HG02884 (cell line): ENCODE data around the gene KLHDC7A.

Source experiments
- ATAC-seq: cut with Tn5 transposase; IDR thresholded peaks from one replicate; pipeline ENCODE4 v1.9.1; 2021; ENCODE audit warnings: mild to moderate bottlenecking, moderate library complexity; ENCODE audit not compliant: unreplicated experiment

KLHDC7A gene

DNA sequence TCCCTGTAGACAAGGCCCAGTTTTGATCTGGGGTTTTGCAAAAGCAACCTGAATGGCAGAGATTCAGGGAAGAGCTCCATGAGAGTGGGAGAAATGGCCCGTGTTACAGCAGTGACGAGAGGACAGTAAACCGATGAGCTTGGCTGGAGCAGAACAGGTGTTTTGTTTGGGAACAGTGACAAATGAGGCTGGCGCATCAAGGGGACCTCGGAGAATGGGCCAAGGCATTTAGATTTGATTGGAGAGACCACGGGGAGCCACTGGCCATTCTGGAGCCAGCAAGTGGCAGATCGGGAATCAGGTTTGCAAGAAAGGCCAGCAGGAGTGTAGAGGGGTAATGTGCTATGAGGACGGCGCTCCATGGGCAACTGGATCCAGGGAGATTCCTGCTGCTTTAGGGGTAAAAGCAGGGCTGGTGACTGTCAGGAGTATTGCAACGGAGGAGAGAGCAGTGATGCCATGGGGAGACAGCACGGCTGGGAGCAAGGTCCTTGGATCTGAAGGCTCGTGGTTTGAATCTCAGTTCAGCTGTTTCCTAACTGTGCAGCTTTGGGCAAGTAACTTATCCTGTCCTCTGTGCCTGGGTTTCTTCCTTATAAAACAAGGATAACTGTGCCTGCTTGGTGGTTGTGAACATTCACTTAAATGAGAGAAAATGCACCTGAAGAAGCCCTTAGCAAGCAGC, 9.9 kb upstream of the KLHDC7A start:
- ATAC-seq: no peak

DNA sequence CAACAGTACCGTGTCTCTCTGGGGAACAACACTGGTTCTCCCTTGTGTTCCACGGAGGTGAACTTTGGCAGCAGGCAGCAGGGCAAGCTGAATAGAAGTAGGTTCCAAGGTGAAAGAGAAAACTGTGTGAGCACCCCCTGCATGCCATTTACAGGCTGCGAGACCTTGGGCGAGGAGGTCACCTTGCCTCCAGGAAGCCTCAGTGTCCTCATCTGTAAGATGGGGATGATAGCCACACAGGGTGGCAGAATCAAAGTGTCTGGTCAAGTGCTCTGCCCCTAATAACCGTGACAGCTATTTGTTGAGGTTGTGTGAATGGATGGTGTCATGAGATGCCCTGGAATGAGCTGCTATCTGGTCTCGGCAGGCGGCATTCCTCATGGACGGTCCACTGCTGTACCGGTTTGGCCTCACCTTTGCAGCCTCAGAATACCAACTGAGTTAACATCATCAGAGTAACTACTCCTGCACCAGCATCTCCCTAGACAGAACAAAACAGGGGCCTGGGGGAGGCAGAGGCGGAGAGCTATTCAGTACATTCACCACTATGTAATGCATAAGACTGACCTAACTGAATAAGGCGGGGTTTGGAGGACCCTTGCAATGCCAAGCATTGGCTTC, 7.4 kb upstream of the KLHDC7A start:
- no peak for ATAC-seq

DNA sequence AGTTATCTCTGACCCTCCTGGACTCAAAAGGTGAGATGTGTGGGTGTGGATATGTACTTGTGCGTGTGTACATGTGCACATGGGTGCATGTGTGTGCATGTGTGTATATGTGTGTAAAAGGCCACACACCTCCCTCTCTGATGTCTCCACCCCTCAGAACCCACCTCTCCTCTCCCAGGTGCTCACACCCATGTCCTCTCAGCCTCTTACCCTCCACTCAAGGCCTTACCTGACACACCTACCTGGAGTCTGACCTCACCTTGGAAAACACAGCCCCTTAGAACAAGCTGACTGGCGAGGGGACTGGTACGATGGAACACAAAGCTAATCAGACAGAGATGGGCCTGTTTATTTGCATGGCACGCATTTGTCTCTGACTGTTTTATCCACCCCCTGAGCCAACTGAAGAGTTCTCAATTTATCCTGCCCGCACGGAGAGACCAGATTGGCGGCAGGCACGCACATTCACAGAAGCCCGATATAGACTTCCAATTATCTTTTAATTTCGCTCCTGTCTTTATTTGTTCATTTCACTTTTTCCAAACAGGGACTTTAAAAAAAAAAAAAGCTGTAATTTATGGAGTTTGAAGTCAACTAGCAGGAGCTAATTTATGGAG, 6.1 kb upstream of the KLHDC7A start:
- no peak for ATAC-seq

DNA sequence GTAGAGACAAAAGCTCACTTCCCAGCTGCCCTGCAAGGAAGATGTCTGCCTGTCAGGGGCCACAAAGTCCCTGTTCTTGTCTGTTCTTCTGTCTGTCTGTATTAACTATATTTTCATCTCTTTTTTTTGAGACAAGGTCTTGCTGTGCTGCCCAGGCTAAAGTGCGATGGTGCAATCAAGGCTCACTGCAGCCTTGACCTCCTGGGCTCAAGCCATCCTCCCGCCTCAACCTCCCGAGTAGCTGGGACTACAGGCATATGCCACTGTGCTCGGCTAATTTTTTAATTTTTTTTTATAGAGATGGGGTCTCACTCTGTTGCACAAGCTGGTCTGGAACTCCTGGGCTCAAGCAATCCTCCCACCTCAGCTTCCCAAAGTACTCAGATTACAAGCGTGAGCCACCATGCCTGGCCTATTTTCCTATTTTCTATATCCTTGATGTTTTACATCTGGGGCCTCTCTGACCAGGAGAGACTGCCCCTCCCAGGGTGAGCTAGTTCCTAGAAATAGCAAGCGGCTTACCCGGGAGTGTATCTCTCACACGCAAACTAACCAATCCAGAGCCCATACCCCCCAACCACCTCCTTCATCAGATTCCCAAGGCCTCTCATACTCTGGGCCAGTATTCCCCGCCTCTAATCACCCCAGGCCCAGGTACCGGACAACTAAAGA, 5.4 kb upstream of the KLHDC7A start:
- no peak for ATAC-seq

DNA sequence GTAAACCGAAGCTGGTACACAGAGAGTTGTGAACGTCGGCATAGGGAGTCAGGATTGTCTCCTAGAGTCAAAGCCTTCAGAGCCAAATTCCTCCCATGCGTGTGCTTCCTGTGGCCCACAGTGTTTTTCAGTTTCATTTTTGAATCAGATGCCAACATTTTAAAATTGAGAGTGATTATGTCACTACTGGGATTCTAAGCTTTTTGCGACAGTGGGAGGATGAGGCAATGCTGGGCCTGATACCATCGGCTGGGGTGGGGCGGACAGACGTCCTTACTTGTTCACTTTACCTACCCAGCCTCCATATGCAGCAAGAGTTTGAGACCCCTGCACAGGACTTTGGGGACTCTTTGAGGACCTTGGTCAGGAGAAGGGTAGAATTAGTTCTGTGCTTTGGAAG, 1.3 kb upstream of the KLHDC7A start:
- ATAC-seq: no peak

DNA sequence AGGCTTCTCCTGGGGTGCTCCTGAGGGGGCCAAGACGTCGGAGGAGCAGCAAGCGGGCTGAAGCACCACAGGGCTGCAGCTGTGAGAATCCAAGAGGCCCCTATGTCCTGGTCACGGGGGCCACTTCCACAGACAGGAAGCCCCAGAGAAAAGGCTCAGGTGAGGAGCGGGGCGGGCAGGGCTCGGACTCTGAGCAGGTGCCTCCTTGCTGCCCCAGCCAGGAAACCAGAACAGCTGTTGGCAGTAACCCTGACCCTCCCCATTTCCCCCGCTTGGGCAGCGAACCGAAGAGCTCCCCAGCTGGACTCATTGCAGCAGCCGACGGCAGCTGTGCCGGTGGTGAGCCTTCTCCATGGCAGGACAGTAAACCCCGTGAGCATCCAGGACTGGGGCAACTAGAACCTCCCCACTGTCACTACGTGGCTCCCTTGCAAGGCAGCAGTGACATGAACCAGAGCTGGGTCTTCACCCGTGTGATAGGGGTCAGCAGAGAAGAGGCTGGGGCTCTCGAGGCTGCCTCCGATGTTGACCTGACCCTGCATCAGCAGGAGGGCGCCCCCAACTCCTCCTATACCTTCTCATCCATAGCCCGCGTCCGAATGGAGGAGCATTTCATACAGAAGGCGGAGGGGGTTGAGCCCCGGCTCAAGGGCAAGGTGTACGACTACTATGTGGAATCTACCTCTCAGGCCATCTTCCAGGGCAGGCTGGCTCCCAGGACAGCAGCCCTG, 625 bp downstream of the KLHDC7A start:
- no peak for ATAC-seq

DNA sequence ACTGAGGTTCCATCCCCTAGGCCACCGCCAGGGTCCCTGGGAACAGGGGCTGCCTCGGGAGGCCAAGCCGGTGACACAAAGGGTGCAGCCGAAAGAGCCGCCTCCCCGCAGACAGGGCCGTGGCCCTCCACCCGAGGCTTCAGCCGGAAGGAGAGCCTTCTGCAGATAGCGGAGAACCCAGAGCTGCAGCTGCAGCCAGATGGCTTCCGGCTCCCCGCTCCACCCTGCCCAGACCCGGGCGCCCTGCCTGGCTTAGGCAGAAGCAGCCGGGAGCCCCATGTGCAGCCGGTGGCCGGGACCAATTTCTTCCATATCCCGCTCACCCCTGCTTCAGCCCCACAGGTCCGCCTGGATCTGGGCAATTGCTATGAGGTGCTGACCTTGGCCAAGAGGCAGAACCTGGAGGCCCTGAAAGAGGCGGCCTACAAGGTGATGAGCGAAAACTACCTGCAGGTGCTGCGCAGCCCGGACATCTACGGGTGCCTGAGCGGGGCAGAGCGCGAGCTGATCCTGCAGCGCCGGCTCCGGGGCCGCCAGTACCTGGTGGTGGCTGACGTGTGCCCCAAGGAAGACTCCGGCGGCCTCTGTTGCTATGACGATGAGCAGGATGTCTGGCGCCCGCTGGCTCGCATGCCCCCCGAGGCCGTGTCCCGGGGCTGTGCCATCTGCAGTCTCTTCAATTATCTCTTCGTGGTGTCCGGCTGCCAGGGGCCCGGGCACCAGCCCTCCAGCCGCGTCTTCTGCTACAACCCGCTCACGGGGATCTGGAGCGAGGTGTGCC, 1.4 kb downstream of the KLHDC7A start:
- ATAC-seq: no peak

DNA sequence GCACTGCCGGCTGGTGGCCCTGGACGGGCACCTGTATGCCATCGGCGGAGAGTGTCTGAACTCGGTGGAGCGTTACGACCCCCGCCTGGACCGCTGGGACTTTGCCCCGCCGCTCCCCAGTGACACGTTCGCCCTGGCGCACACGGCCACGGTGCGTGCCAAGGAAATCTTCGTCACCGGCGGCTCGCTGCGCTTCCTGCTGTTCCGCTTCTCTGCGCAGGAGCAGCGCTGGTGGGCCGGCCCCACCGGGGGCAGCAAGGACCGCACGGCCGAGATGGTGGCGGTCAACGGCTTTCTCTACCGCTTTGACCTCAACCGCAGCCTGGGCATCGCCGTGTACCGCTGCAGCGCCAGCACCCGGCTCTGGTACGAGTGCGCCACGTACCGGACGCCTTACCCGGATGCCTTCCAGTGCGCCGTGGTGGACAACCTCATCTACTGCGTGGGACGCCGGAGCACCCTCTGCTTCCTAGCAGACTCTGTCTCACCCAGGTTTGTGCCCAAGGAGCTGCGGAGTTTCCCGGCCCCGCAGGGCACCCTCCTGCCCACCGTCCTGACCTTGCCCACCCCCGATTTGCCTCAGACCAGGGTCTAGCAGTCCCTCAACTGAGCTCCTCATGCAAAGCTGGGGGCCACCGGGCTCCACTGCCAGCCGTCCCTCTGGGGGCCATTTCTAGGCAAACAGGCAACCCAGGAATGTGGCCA, 2.1 kb downstream of the KLHDC7A start:
- no peak for ATAC-seq

DNA sequence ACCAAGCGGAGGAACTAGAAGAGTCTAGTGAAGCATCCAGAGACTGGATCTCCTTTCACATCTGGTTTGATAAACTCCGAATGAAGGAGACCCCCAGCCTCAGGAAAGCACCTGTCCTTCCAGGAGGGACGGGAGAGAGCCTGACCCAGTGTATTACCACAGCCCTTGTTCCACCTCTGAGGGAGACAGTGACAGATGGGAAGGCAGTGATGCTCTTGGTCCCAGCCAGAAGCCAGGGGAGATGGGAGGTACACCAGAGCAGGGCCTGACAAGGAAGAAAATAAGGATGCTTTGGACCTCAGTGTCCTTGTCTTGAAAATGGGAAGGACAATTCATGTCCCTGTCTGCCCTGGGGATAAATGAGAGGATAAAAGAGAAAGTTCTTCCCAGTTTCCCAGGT, 3.5 kb downstream of the KLHDC7A start:
- ATAC-seq: no peak

DNA sequence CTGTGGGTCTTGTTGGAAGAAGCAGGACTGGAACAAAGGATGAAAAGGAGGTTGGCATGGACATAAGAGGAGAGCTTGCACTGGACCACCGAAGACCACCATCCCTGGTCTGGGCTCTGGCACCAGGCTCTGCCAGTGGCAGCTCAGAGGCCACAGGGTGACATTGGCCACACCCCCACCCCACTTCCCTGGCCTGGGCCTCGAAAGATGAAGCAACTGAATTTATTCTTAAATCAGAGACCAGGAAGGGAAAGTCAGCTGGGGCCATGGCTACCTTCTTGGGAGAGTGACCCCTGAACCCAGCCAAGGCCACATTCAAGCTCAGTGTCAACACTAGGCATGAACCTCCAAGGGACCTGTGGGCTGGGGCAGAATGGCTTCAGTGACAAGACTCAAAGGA, 4.0 kb downstream of the KLHDC7A start:
- ATAC-seq: no peak

DNA sequence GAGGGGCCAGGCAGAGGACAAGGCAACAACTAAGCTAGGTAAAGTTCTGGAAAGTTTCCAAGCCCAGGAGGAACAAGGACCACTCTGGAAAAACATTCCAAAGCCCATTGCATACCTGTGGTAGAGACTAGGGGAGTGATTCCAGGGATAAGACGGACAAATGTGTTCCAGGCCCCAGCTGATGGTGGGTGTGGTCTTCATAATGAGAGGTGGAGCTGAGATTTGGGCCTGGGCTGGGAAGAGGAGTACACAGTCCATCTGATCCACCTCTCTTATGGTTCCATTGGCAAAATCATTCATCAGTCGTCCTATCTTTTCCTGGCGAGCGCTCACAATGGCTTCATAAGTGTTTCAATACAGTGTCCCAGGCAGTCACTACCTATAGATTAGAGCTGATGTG, 4.5 kb downstream of the KLHDC7A start:
- ATAC-seq: no peak

DNA sequence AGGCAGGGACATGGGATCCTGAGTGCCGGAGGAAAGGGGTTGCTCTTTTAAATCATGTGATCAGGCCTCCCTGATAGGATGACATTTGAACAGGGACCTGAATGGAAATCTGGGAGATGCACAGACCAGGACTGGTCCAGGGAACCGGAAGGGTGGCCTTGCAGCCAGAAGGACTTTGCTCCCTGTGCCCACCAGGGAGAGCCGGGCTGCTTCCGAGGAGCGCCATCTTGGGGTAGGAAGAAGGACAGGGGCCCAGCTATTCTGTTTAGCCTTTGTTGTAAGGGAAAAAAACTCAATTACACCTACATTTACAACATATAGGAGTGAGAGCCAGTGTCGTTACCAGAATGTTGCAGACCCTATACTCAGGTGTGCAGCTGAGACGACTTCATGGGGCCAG, 5.5 kb downstream of the KLHDC7A start:
- no peak for ATAC-seq

DNA sequence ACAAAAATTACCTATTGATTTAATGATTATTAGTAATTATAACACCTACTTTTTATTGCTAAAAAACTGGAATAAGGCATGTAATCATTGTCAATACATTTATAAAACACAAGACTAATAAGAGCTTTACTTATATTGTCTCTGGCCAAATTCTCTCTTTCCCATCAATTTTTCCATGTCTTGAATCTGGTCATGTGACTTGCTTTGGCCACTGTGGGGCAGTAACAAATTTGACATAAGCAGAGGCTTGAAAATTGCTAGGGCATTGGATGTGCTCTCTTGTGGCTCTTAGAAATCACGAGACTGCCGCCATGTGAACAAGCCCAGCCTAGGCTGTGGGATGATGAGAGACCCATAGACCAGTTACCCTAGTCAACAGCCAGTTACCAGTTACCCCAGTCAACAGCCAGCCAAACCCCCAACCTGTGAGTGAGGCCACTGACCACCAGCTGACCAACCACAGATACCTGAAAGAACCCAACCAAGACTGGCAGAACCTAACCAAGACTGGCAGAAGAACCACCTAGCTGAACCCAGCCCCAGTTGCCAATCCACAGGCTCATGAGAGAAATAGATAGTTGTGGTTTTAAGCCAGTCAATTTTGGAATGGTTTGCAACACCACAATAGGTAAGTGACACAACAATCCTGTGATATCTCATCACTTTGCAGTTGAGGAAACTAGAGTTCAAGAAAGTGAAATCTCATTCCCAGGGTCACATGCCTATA, 8.8 kb downstream of the KLHDC7A start:
- ATAC-seq: no peak

DNA sequence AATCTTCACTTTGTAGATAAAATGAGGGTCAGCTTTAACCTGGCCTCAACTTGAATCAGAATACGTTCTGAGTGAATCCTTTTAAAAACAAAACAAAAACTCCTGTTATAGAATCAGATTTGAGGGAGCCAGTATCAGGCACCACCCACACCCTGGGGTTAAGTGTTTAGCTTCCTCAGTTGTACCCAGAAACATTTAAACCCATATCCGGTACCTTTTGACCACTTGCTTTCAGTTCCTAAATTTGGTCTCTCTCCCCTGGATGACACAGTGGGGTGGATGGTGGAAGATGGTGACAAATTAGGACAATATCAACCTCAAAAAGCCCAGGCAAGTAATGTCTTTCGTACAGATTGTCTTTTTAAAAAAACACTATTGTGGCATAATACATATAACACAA, 10.4 kb downstream of the KLHDC7A start:
- ATAC-seq: no peak

DNA sequence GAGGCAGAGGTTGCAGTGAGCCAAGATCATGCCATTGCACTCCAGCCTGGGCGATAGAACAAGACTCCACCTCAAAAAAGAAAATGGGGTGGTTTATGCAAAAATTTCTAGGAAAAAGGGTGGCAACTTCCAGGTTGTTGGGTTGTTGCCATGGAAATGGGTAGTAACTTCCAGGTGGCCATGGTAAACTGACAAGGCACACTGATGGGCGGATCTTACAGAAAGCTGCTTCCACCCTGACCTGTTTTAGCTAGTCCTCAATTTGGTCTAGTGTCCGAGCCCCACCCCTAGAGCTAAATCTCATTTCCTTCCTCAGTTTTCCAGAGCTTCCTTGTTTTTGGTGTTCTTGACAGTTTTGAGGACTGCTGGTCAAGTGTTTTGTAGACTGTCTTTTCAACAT, 13.6 kb downstream of the KLHDC7A start:
- ATAC-seq: no peak

DNA sequence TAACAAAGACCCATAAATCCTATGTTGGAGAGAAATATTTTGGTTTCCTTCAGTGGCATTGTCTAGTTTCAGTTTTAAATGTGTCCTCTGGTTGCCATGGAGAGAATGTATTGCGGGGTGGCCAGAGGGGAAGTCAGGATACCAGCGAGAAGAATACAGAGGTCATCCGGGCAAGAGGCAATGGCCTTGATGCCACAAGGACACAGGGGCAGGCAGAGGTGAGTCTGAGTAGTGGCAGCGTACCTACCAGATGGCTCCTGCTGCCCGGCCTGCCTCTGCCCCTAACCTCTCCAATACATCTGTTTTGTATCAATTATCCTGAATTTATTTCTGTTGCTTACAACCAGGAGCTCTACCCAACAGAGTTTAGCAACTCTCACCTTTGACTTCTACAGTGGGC, 14.9 kb downstream of the KLHDC7A start:
- no peak for ATAC-seq

DNA sequence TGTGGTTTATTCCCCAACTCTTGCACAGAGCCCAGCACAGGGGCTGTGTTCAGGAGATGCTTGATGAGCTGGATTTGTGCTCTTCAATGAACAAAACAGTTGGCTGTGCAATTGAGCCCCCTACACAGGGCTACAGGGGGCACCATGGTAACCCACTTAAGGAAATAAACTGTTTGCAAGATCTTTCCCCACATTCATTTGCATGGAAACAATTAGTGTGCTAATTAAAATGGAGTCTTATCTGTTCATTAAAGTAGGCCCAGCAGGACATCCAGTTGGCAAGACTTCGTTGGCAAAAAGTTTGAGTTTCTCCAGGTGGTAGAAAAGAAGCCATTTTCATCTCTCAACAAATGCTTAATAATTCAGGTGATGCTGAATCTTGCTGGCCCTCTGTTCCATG, 15.3 kb downstream of the KLHDC7A start:
- ATAC-seq: no peak

DNA sequence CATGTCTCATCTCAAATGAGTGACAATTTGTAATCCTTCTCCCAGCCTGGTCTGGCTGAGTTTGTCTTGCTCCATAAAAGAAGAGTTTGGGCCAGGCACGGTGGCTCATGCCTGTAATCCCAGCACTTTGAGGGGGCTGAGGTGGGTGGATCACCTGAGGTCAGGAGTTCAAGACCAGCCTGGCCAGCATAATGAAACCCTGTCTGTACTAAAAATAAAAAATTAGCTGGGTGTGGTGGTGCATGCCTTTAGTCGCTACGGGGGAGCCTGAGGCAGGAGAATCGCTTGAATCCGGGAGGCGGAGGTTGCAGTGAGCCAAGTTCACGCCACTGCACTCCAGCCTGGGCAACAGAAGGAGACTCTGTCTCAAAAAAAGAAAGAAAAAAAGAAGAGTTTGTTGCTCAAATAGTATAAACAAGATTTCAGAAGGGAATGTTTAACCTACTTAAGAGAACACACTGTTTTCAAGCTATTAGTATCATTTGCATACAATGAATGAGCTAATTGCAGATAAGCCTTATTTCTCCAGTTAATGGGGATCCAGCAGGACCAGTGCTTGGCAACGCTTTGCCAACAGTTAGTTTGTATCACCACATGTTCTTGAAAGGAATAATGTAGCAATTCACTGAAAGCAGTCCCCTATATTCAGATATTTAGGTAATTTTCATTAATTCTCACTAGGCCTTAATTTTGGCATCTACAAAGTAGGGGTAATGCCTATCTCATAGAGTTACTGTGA, 15.9 kb downstream of the KLHDC7A start:
- no peak for ATAC-seq

DNA sequence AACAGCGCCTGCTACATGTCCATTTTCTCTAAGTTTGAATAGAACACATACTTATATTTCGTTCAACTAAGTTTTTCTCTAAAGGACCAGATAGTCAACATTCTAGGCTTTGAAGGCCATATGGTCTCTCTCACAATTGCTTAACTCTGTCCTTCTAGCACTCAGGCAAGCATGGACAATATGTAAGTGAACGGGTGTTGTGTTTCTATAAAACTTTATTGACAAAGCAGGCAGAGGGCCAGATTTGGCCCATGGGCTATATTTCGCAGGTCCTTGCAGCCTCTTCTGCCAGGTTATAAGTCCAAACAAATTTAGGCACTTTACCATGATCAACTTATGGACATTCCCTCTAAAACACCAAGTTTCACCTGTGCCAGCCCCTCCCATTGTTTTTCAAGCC, 21.1 kb downstream of the KLHDC7A start:
- ATAC-seq: no peak
